ENCODE measurements around the gene SH3PXD2A. TPM values are rescaled to one million over a fixed set of nuclear protein-coding genes. Genes with fewer than 3 reads are reported as not detected.

Gene SH3PXD2A
- total RNA-seq, 4 donors from 2014 or later = 9.4 to 20.6 (median 11.2) TPM

DNA sequence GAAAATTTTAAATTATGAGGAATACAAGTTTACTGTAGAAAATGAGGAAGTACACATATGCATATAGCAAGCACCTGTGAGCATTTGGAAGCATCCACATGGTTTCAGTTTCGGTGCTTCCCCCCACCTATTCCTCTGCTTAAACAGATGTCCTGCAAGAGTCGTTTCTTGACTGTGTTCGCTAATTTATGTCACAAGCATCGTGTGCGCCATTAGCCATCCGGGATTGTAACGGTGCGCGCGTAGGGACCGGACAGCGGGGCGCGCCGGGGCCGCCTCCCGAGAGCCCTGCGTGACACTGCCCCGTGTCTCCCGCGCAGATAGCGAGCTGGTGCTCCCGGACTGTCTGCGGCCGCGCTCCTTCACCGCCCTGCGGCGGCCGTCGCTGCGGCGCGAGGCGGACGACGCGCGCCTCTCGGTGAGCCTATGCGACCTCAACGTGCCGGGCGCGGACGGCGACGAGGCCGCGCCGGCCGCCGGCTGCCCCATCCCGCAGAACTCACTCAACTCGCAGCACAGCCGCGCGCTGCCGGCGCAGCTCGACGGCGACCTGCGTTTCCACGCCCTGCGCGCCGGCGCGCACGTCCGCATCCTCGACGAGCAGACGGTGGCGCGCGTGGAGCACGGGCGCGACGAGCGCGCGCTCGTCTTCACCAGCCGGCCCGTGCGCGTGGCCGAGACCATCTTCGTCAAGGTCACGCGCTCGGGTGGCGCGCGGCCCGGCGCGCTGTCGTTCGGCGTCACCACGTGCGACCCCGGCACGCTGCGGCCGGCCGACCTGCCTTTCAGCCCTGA, 271.0 kb downstream of the SH3PXD2A start:
- 25% methylated on average over 8 to 18 of the region's 111 CpGs for WGBS, 2 donors
- intact Hi-C loops (cut with DNase I) = no loop called here
- DNase-seq = no peak
- Histone ChIP-seq H3K27ac (no peak overlapping the region), H3K4me1 (peaks cover 0 to 8% of the 10 kb centered on the region in 2 donors), H3K9me3 (no peaks in the 10 kb centered on the region), H3K36me3 (no peaks in the 10 kb centered on the region), H3K4me3 (replicated peaks in 1 of 3) (peak overlapping the region in 1 of 3 donors; percentile 23), H3K27me3 (peaks cover 6% of the 10 kb centered on the region)
- TF ChIP-seq, protein P1, sequence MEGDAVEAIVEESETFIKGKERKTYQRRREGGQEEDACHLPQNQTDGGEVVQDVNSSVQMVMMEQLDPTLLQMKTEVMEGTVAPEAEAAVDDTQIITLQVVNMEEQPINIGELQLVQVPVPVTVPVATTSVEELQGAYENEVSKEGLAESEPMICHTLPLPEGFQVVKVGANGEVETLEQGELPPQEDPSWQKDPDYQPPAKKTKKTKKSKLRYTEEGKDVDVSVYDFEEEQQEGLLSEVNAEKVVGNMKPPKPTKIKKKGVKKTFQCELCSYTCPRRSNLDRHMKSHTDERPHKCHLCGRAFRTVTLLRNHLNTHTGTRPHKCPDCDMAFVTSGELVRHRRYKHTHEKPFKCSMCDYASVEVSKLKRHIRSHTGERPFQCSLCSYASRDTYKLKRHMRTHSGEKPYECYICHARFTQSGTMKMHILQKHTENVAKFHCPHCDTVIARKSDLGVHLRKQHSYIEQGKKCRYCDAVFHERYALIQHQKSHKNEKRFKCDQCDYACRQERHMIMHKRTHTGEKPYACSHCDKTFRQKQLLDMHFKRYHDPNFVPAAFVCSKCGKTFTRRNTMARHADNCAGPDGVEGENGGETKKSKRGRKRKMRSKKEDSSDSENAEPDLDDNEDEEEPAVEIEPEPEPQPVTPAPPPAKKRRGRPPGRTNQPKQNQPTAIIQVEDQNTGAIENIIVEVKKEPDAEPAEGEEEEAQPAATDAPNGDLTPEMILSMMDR (IDR thresholded peaks at IDR 0.05) = no peak
- TF ChIP-seq POLR2A (IDR thresholded peaks at IDR 0.05) = no peak

DNA sequence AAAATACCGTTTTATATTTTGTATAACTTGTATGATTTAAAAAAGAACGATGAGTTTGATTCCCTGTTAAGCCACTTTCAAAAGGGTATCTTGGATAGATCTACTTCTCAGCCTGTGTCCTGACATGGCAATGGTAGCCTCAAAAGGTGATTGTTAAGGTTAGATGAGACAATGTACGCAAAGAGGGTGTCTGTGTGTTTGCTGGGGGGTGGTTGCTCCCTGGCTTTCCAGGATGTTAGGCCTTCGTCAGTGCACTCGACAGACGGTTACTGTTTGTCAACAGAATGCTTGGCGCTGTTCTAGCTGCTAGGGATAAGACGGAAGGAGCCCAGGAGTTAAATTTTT, 271.5 kb downstream of the SH3PXD2A start:
- H3K9me3 ChIP-seq = no peaks in the 10 kb centered on the region
- H3K27ac ChIP-seq = no peak overlapping the region
- H3K27me3 ChIP-seq = peaks cover 6% of the 10 kb centered on the region
- DNase-seq = no peak
- H3K36me3 ChIP-seq = no peaks in the 10 kb centered on the region
- H3K4me3 ChIP-seq (replicated peaks in 1 of 3) = no peak overlapping the region
- peaks cover 0 to 8% of the 10 kb centered on the region in 2 donors for H3K4me1 ChIP-seq
- TF ChIP-seq, protein P1 (IDR thresholded peaks at IDR 0.05) = no peak
- intact Hi-C loops (cut with DNase I) = no loop called here
- WGBS, 2 donors = 77 to 83% methylated on average over 8 of the region's 8 CpGs

DNA sequence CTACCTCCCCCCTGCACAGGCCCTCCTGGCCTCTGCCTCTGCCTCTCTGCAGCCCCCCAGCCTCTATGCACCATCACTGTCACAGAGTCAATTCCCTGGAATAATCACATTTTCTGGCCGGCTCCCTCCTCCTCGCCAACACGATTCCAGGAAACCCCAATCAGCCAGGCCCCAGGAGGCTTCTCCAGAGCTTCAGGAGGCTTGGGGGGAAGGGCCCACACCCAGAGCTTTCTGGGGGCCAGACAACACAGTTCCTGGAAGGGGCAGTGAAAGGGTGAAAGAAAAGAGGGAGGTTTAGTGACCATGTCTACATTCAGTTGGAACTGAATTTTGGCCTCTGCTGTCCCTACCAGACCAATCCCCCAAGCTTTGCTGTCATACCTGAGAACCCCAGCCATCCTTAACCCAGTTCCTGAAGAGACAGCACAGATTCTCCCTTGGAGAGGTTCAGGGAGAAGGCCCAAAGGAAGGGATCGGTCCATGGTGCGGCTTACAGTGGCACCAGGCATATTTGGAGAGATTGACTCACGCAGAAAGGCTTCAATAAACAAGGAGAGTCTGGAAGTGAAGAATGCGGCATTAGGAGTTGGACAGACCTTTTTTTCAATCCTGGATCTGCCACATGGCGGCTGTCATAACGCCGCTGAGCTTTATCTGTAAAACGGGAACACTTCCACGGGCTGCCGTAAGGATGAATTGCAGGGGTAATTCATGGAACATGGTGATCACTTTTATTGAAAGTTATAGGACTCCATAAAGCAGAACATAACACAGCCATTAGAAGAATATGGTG, 272.8 kb downstream of the SH3PXD2A start:
- H3K4me1 ChIP-seq = peaks cover 0 to 8% of the 10 kb centered on the region in 2 donors
- intact Hi-C loops (cut with DNase I) = no loop called here
- no peak for DNase-seq
- WGBS, 2 donors = 81 to 83% methylated on average over 13 of the region's 13 CpGs
- no peaks in the 10 kb centered on the region for H3K36me3 ChIP-seq
- H3K9me3 ChIP-seq = no peaks in the 10 kb centered on the region
- H3K27ac ChIP-seq = no peak overlapping the region
- H3K4me3 ChIP-seq (replicated peaks in 1 of 3) = no peak overlapping the region
- TF ChIP-seq, protein P1 (IDR thresholded peaks at IDR 0.05) = no peak
- no peak for TF ChIP-seq POLR2A (IDR thresholded peaks at IDR 0.05)
- H3K27me3 ChIP-seq = peaks cover 6% of the 10 kb centered on the region

DNA sequence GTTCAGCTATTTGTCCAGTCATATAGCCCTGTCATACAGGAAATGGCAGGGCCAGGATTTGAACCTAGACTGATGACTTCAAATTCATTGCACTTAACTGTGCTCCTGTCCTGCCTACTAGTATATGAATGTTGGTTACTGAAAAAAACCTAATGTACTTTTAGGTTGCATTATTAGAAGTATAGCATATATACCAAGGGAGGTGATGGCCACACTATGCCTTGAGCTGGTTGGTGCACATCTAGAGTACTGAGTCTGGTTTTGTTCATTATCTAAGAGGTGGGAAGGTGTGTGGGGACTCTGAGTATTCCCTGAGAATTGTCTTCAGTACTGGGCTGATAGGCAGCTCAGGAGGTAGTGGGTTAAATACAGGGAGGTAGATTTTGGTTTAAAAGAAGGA, 273.9 kb downstream of the SH3PXD2A start:
- no peak overlapping the region for H3K27ac ChIP-seq
- H3K4me1 ChIP-seq = peaks cover 0 to 8% of the 10 kb centered on the region in 2 donors
- DNase-seq = no peak
- no peak overlapping the region for H3K4me3 ChIP-seq (replicated peaks in 1 of 3)
- no peaks in the 10 kb centered on the region for H3K9me3 ChIP-seq
- TF ChIP-seq, protein P1 (IDR thresholded peaks at IDR 0.05) = no peak
- no peak for TF ChIP-seq POLR2A (IDR thresholded peaks at IDR 0.05)
- intact Hi-C loops (cut with DNase I) = no loop called here
- no peaks in the 10 kb centered on the region for H3K36me3 ChIP-seq
- H3K27me3 ChIP-seq = peaks cover 6% of the 10 kb centered on the region

DNA sequence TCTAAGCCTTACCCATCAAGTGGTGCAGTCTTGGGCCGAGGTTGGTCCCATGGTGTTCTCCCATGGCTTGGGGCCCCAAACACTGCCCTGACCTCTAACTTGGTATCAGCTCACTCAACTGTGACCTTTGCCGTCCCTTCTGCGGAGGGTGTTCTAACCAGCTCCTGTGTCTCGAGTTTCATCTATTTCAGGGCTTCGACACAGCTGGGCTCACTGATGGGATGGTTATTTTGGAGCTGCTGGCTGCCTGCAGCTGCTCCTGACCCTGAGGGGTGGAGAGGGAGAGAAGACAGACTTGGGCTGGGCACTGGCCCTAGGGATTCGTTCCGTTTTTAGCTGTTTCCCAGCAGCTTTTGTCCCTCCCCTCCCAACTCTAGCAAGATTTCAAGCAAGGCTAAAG, 274.9 kb downstream of the SH3PXD2A start:
- Histone ChIP-seq H3K4me1 (peaks cover 0 to 8% of the 10 kb centered on the region in 2 donors), H3K27ac (no peak overlapping the region), H3K9me3 (no peaks in the 10 kb centered on the region), H3K4me3 (replicated peaks in 1 of 3) (no peak overlapping the region), H3K27me3 (peaks cover 6% of the 10 kb centered on the region), H3K36me3 (no peaks in the 10 kb centered on the region)
- intact Hi-C loops (cut with DNase I) = no loop called here
- TF ChIP-seq, protein P1 (IDR thresholded peaks at IDR 0.05) = no peak
- TF ChIP-seq POLR2A (IDR thresholded peaks at IDR 0.05) = no peak
- 36 to 63% methylated on average over 7 of the region's 7 CpGs for WGBS, 2 donors
- no peak for DNase-seq
